NCI-H1694 treated with DMSO at 0.1 percent for 48 hours (cell line): Measurements from ENCODE around the gene DGCR8.

Source experiments
- DNase-seq: peaks from one replicate; lab custom pipeline; 2025; lab: John Stamatoyannopoulos, UW

The DGCR8 gene

DNA sequence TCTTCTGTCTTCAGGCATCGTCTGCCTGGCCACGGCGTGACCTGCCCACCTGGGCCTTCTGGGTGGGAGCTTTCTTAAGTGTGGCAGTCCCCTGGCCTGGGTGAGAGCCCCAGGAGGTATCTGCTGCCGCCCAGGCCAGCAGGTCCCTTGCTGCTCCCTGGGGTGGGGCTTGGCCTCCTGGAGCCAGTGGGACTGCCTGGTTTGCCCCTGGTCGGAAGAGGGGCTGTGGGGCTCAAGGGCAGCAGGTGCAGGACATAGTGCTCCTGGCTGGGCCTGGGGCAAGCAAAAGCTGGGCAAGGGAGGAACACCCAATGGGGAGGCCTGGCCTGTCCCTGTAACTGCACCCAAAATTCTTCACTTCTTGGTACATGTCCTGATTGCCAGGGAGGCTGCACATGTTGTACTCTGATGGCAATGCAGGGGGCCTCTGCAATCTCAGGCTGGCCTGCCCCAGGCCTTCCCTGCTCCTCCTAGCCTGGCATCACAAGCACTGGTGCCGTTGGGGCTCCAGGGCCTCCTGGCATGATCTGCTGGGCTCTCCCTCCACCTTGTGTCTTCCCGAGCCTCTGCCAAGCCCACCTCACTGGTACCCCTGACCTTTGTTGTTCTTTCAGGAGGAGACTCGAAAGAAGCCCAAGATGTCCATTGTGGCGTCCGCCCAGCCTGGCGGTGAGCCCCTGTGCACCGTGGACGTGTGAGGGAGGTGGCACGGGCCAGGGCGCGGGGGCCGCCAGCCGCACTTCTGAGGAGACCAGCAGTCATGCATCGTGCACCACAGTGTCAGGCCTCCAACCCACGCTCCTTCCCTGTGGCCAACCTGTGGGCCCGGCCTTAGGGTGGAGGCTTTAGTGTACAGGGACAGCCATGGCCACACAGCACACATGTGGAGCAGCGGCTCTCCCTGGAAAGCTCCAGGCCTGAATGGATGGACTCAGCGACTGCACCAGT is 29.6 kb downstream of the DGCR8 start:
- DNase-seq: no peak

DNA sequence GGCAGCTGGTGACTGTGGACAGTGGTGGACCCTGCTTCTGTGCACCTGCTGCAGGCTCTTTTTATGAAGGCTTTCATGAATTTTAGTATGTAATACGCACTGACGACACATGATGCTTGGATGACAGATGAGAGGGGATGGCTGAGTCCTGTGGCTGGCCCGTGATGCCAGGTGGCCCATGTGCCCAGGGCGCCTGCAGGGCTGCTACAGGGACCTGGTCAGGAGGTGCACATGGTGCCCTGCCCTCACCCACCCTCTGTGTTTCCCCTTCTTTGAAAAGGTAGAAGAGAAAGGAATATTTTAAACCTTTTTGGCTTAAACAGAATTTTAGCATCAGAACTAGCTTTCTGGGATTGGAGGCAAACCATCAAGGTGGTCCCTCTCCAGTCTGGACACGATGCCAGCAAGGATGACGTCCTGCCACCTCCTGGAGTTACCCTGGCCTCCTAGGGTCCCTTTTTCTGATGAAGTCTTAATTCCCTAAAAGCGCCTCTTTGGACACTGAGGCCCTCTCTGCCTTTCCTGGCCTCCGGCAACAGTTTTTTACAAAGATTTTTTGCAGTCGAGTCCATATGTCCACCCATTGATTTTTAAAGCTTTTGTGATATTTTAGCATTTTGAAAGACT is 30.4 kb downstream of the DGCR8 start:
- no peak for DNase-seq

DNA sequence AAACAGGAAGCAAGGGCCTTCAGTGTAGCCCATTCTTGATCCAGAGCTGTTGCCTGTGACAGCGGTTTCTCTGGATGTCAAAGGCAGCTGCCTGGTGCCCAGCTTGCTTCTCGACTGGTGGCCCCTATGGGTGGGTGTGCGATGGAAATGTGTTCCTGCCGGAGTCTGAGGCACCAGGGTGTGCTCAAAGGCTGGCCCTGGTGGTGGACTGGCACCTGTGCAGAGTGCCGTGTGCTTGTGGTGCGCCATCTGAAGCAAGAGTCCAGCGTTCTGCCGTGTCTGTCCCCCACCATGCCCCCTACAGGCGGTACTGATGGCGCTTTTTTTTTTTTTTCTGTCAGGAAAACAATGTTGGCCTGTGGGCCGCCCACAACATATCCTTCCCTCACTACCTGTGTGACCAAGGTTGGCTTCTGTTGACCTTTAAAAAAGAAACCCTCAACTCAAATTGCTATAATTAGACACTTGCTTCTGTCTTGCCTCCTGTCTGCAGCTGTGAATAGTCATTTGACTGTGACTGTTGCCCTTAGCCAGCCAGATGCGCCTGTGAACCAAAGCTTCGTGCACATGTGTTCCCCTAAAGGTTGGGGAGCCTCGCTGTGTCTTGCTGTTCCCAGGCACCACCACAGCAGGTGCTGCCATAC is 31.1 kb downstream of the DGCR8 start:
- peak; percentile 27 for DNase-seq

DNA sequence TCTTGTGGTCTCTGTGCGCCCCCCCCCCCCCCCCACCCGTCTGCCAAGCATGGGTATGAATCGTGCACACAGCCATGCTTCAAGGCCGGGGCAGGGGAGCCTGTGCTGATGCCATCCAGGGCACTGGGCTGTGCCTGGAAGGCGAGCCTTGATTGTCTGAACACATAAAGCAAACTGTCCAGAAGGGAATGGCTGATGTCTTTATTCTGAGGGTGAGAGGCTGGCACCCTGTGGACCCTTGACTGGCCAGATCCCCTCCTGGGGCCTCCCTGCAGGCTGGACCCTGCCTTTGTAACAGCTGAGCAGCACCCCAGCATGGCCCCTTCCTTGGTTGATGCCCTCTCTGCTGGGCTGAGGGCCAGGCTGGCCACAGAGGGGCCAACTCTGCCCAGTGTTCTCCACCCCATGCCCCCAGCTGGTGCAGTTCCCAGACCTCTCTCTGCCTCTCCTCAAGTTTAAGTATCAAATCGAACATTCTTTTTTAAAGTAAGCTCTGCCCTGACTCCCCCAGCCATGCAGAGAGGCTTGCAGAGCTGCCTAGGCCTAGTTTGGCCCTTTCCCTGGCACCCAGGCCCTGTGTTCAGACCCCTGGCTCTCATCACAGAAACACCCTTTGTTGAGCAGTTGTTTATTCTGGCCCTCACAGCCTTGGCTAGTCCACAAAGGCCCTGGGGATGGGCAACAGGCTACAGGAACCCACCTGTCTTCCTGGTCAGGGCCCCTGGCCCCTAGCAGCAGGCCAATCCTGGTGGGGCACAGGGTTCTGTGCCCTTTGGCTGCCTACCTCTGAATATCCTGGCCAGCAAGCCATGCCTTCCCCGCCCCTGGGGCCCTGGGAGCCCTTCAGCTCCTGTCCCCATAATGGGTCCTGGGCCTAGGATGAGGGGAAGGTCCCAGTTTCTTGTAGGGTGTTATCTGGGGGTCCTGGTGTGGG is 31.9 kb downstream of the DGCR8 start:
- no peak for DNase-seq

DNA sequence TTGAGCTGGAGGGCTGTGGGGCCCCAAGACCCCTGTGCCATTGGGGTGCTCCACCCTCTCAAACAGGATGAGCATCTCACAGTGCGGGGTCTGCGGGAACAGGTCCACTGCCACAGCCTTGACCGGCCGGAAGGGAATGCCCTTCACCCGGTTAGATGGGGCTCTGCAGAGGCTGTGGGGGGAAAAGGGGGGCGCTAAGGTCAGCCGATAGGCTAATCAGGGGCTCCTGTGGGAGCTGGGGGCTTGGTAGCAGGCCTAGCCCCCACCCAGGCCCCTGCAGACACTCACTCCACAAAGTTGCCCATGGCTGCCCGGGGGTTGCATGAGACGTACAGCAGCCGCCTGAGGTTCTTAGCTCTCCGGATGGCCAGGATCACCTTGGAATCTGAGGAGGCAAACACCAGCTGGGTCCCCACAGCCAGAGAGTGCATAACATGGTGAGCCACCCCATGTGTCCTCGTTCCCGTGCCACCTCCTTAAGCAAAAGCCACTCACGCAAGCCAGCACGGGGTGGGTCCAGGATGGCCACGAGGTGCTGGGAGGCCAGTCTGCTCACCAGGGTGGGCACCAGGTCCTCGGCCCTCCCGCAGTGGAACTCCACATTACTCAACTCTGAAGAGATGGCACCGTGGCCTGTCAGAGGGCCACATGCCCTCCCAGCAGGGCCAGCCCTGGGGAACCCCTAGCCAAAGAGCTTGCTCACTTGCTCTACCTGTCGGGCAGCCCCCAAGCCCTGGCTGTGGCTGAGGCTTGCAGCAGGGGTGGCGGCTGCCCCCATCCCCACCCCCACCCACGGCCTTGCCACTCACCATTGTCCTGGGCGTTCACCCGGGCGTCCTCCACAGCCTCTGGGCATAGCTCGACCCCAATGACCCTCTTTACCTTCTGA is 32.8 kb downstream of the DGCR8 start:
- no peak for DNase-seq

DNA sequence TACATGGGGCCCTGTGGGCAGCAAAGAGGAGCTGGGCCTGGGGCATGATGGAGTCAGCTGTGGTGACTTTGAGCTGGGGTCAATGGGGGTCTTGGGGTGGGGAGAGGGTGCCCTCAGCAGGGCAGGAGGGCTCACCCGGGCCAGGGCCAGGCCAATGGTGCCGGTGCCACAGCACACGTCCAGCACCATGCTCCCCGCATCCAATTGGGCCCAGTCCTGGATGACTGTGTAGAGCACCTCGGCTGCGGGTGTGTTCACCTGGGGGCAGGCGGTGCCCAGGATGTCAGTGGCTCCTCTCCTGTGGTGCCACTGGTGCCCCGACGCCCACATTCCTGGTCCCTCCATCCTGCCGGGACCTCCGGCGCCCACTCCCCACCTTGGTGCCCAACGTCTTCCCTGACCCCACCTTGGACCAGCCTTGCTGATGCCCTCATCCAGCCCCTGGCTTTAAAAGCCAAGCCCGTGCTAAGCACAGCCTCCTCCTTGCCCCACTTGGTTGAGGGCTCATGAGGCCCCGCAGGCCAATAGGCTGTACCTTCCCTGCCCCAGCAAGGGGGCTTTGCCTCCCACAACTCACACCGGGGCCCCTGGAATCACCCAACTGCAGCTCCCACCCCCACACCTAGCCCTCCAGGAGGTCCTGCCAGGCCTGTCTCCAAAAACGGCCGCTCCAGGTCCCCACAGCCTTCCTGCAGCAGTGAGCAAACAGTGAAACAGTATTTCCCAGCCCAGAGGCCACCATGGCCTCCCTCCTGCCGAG is 33.7 kb downstream of the DGCR8 start:
- no peak for DNase-seq

DNA sequence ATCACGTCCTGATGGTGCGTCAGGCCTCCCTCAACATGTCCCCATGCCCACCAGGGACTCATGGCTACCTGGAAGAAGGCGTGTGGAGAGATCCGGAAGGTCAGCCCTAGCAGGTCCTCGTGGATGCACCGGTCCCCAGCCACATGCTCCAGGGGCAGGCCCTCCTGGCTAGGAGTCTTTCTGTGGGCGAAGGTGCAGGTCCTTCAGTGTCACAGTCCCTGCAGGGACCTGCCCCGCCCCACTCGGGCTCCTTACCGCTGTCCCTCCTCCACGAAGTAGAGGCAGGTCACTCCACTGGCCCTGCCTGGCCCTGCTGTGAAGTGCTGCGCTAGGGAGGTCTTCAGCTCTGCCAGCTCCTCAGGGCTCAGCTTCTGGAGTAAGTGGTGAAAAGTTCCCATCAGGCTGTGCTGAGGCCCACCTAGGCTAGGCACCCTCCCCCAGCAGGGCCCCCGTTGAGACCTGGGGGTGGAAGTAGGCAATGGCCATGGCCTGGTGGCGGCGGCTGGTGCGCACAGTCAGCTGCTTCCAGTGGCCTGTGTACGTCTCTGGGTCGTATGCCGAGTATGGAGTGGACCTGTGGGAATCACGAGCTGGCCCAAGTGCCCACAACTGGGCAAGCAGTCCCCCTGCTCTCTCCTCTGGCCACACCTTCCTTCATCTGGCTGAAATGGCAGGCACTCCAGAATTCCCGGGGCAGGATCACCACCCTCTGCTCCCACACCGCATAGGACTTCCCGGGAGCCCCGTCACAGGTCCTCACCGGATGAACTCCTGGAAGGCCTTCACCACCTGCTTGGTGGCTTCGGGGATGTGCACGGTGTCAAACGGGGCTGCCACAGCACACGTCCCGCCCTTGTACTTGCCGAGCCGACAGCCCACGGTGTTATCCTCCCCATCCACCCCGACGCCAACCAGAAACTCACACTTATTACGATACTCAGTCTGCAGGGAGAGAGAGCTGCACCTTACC is 34.8 kb downstream of the DGCR8 start:
- no peak for DNase-seq

DNA sequence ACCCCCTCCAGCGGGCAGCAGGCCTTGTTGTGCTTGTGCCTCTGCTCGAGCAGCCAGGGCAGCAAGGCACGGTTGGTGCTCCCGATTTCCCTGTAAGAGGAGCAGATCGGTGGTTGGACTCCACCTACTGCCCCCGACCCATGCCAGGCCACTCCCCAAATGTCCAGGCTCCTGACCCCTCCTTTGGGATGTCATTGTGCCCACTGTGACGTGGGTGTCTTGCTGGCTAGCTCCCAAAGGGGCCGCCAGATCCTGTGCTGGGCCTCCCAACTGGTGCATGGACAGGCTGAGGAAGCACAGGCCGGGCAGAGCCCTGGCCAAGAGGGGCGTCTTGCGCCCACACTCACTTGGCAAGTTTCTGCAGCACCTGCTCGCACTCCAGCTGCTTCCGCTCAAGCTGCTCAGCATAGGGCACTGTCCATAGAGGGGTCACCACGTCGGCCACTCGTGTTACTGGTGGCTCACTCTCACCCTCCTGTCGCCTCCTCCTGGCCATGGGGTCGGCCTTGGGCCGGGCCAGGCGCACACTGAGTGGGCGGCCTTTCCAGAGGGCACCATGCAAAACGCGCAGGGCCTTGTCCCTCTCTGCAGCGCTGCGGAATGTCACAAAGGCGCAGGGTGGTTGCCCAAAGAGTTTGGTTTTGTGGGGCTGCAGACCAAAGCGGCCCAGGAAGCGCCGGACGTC is 35.8 kb downstream of the DGCR8 start, which contains the start of gene RANBP1:
Gene RANBP1, plus strand, starts transcription at position 414 of the 685 bp plus-strand sequence. Its CDS starts 81 bp downstream, at position 495.
- no peak for DNase-seq

DNA sequence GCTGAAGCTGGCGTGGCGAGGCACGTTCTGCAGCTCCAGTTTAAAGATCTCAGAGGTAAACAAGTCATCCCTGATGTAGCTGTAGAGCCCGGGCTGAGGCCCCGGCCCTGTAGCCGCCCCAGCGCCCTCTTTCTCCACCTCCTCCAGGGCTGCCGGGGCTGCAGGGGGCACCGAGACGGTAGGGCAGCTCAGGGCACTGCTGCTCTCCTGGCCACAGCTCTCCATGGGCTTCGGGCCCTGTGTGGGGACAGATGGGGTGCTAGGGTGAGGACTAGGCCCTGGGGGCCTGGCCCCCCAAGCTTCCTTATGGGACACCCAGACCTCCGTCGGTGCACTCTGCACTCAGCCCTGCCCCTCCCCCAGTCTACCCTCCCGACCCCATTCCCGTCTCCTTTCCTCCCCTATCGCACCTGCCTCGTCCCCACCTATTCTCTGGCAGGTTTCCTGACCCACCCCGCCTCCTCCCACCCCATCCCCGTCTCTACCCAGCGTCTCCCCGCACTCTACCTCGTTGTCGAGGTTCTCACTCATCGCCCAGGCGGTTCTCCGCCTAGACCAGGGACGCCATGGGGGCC is 36.4 kb downstream of the DGCR8 start:
- DNase-seq: no peak

DNA sequence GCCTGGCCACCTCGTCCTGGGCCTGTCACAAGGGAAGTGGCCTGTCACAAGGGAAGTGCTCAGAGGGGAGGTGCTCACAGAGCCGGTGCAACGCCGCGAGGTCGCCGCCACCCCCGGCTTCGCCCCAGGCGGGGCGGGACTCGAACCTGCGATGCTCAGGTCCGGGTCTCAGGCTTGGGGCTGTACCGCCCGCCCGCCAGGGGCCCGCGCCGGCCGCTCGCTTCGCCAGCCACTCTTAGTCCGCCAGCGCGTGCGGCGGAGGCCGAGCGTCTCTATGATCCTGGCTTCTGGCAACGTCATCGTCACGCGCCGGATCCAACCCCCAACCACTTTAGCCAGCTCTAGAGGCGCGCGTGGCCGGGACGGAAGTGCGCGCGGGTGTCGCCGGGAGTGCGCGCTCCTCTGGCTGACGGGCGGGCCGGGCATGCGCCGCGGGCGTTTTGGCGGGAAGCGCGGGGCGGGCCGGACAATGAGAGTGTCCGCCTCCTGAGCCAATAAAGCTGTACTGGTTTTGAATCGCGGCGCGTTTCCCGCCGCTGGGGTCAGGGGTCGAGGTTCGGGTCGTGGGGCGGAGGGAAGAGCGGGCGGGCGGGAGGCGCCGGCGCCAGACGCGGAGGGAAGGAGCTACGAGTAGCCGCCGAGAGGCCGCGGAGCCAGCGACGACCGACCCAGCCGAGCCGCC is 37.1 kb downstream of the DGCR8 start, which contains the start of gene TRMT2A:
Gene TRMT2A, minus strand, starts transcription at position 276 of the 682 bp plus-strand sequence. CDS start 320 bp downstream, outside the sequence.
- DNase-seq: peak; percentile 91

DNA sequence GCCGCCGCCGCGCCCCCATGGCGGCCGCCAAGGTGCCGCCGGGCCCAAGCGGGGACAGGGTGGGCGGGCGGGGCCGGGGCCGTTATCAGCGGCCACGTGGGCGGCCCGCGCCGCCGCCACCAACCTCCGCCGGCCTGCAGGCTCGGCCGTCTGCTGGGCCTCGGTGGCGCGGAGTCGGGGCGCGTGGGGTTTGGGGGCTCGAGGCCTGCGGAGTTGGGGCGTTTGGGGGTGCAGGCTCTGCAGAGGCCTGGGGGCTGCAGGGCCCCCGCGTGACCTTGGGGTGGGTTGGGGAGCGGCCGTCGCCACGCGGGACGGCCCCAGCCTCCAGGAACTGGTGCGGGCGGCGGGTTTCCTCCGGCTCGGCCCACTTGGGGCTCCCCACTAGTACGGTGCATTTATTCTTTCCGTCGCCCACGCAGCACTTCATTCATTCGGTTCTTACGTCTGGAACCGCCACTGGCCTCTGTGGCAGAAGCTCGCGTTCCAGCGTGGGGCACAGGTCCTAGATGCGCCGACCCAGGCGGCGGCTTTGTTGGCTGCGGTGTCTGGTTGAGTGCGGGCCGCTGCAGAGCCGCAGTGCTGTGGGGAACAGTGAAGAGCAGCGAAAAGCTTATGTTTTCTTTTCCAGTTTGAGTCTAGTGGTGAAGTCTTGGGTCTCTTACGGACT is 37.7 kb downstream of the DGCR8 start:
- no peak for DNase-seq

DNA sequence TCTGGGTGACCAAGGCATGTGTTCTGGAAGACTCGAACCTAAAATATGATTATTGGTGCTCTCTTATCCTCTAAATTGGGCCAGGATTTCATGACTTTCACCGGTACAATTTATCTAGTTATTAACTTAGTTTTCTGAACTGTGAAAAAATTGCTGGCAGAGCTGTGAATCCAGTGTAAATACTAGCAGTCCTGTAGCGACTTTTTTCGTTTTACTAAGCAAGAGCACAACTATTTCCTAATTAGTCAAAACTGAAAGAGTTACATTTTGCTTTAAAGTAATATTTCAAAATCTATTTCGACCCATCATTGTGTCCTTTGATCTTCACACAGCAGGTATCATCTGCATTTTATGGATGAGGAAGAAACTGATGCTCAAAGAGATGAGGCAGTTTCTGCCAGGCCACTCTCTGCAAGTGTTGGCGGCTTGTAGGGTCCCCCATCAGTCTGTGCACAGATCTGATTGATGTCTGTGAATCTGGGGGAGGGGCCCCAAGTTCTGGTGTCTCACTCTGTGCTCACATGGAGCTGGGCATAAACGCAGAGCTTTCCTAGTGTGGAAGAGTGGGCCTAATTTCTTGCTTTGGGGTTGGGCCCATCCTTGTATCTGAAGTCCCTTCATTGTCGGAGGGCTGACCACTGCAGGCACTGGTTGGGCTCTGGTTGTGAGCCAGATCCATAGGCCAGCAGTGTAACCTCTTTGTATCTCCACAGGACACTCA is 38.4 kb downstream of the DGCR8 start:
- DNase-seq: no peak

DNA sequence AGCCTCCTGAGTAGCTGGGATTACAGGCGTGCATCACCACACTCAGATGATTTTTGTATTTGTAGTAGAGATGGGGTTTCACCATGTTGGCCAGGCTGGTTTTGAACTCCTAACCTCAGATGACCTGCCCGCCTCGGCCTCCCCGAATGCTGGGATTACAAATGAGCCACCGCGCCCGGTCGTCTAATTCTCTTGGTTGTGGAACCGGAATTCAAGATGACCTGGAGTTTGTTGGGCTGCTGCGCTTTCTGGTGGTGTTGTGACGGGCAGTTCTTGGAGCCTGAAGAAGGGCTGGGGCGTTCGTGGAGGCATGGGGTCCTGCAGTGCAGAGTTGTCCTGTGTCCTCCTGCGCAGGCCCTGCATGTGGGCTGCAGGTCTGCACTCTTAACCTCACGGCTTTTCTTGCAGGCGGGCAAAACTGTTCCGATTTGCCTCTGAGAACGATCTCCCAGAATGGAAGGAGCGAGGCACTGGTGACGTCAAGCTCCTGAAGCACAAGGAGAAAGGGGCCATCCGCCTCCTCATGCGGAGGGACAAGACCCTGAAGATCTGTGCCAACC is 41.9 kb downstream of the DGCR8 start:
- DNase-seq: no peak

DNA sequence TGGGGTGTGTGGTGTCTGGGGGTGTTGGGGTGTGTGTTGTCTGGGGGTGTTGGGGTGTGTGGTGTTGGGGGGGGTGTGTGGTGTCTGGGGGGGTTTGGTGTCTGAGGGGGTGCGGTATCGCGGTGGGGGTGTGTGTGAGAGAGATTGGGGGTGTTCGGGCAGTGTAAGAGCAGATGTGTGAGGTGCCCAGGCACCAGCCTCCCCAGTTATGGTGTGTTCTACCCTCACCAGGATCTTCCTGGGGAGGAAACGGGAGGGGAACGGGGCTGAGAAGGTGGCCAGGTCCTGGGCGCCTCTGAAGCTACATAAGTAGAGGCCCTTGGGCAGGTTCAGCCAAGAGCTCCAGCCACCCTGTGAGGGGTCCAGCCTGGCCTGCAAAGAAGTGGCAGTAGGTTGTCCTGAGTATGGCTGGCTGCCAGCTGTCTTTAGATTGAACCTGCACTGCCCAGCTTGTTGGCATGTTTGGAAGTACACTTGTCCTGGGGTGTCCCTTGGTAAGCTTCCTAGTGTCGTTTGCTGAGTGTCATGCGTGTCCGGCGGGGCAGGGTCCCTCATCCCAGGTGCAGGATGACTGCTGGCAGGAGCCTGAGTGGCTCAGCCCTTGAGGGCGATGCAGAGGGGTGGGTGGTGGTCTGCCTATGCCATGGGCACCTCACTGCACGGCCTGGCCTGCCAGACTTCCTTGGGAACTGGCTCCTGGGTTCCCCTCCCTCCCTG is 43.5 kb downstream of the DGCR8 start:
- no peak for DNase-seq
